Liver (tissue), 3 donors: Measurements from ENCODE around the gene CAMKK1.

Source experiments
- EGR1 ChIP-seq, 2 donors: IDR thresholded peaks; 2 replicates each; pipeline ENCODE4 v1.6.1; 2016 to 2018; ENCODE audit warnings: antibody characterized with exemption in 2 of 2, low read depth in 2 of 2
- FOXA1 ChIP-seq: IDR thresholded peaks from 2 replicates; pipeline ENCODE4 v1.6.1; 2016; ENCODE audit warnings: antibody characterized with exemption
- GABPA ChIP-seq, 2 donors: IDR thresholded peaks in 1 of 2; conservative IDR thresholded peaks in 1 of 2; 2 replicates each; pipeline ENCODE4 v1.6.1; 2016; ENCODE audit warnings: antibody characterized with exemption in 2 of 2, mild to moderate bottlenecking in 1 of 2, moderate library complexity in 1 of 2
- HNF4A ChIP-seq, 2 donors: conservative IDR thresholded peaks; 2 replicates each; pipeline ENCODE4 v1.6.1; 2016; ENCODE audit warnings: antibody characterized with exemption in 2 of 2, mild to moderate bottlenecking in 2 of 2
- JUND ChIP-seq, 2 donors: IDR thresholded peaks; 2 replicates each; pipeline ENCODE4 v1.6.1; 2016; ENCODE audit warnings: antibody characterized with exemption in 2 of 2
- RAD21 ChIP-seq, 2 donors: IDR thresholded peaks; 2 replicates each; pipeline ENCODE4 v1.6.1; 2016; ENCODE audit warnings: antibody characterized with exemption in 2 of 2, mild to moderate bottlenecking in 2 of 2
- TAF1 ChIP-seq: conservative IDR thresholded peaks from 2 replicates; pipeline ENCODE4 v1.6.1; 2016; ENCODE audit warnings: antibody characterized with exemption, mild to moderate bottlenecking
- YY1 ChIP-seq: IDR thresholded peaks from 2 replicates; pipeline ENCODE4 v1.6.1; 2016; ENCODE audit warnings: antibody characterized with exemption, mild to moderate bottlenecking
- TF ChIP-seq, protein P1 (sequence below): fragments of 150-350 bp; IDR thresholded peaks from 2 replicates; pipeline ENCODE4 v1.5.1; 2017; ENCODE audit warnings: improper control_type of control experiment, low read depth, low read length; ENCODE audit not compliant: missing input control
- TF ChIP-seq, protein P2 (sequence below): IDR thresholded peaks from 2 replicates; pipeline ENCODE4 v1.6.1; 2016; ENCODE audit warnings: antibody characterized with exemption
- TF ChIP-seq, protein P3 (sequence below): IDR thresholded peaks from 2 replicates; pipeline ENCODE4 v1.6.1; 2016; ENCODE audit warnings: antibody characterized with exemption, mild to moderate bottlenecking
- TF ChIP-seq, protein P4 (sequence below): IDR thresholded peaks from 2 replicates; pipeline ENCODE4 v1.6.1; 2016; ENCODE audit warnings: antibody characterized with exemption
- TF ChIP-seq, protein P5 (sequence below): IDR thresholded peaks from 2 replicates; pipeline ENCODE4 v1.6.1; 2016; ENCODE audit warnings: antibody characterized with exemption
- donor health status: healthy.
- donor health status: healthy.

DNA sequence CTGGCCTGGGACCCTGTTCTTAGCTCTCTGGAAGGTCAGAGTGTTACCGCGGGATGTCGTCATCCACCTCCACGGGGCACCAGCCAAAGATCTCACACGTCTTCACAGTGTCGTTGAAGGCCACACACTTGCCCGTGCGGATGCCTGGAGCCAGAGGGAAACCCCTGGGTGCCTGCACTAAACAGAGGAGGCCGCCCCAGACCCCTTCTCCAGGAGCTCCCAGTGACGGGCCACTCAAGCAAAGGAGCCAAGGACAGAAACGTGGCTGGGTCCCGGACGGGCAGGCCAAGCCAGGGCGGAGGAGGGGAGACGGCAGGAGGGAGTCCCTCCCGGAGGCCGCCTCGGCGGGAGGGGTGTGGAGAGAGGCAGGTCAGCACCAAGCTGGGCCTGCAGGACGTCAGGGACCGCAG, 11.0 kb upstream of the CAMKK1 start:
- no peak for TF ChIP-seq HNF4A (conservative IDR thresholded peaks at IDR 0.05)
- TF ChIP-seq, protein P1, sequence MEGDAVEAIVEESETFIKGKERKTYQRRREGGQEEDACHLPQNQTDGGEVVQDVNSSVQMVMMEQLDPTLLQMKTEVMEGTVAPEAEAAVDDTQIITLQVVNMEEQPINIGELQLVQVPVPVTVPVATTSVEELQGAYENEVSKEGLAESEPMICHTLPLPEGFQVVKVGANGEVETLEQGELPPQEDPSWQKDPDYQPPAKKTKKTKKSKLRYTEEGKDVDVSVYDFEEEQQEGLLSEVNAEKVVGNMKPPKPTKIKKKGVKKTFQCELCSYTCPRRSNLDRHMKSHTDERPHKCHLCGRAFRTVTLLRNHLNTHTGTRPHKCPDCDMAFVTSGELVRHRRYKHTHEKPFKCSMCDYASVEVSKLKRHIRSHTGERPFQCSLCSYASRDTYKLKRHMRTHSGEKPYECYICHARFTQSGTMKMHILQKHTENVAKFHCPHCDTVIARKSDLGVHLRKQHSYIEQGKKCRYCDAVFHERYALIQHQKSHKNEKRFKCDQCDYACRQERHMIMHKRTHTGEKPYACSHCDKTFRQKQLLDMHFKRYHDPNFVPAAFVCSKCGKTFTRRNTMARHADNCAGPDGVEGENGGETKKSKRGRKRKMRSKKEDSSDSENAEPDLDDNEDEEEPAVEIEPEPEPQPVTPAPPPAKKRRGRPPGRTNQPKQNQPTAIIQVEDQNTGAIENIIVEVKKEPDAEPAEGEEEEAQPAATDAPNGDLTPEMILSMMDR: no peak
- TF ChIP-seq GABPA (IDR thresholded peaks at IDR 0.05 in 1 of 2, conservative IDR thresholded peaks at IDR 0.05 in 1 of 2): no peak
- no peak for TF ChIP-seq JUND (IDR thresholded peaks at IDR 0.05)
- TF ChIP-seq EGR1 (IDR thresholded peaks at IDR 0.05; ENCODE audit: low read depth in 2 of 2): no peak
- no peak for TF ChIP-seq TAF1
- no peak for TF ChIP-seq FOXA1
- TF ChIP-seq, protein P2, sequence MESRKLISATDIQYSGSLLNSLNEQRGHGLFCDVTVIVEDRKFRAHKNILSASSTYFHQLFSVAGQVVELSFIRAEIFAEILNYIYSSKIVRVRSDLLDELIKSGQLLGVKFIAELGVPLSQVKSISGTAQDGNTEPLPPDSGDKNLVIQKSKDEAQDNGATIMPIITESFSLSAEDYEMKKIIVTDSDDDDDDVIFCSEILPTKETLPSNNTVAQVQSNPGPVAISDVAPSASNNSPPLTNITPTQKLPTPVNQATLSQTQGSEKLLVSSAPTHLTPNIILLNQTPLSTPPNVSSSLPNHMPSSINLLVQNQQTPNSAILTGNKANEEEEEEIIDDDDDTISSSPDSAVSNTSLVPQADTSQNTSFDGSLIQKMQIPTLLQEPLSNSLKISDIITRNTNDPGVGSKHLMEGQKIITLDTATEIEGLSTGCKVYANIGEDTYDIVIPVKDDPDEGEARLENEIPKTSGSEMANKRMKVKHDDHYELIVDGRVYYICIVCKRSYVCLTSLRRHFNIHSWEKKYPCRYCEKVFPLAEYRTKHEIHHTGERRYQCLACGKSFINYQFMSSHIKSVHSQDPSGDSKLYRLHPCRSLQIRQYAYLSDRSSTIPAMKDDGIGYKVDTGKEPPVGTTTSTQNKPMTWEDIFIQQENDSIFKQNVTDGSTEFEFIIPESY: no peak
- TF ChIP-seq RAD21 (IDR thresholded peaks at IDR 0.05): no peak
- TF ChIP-seq, protein P3, sequence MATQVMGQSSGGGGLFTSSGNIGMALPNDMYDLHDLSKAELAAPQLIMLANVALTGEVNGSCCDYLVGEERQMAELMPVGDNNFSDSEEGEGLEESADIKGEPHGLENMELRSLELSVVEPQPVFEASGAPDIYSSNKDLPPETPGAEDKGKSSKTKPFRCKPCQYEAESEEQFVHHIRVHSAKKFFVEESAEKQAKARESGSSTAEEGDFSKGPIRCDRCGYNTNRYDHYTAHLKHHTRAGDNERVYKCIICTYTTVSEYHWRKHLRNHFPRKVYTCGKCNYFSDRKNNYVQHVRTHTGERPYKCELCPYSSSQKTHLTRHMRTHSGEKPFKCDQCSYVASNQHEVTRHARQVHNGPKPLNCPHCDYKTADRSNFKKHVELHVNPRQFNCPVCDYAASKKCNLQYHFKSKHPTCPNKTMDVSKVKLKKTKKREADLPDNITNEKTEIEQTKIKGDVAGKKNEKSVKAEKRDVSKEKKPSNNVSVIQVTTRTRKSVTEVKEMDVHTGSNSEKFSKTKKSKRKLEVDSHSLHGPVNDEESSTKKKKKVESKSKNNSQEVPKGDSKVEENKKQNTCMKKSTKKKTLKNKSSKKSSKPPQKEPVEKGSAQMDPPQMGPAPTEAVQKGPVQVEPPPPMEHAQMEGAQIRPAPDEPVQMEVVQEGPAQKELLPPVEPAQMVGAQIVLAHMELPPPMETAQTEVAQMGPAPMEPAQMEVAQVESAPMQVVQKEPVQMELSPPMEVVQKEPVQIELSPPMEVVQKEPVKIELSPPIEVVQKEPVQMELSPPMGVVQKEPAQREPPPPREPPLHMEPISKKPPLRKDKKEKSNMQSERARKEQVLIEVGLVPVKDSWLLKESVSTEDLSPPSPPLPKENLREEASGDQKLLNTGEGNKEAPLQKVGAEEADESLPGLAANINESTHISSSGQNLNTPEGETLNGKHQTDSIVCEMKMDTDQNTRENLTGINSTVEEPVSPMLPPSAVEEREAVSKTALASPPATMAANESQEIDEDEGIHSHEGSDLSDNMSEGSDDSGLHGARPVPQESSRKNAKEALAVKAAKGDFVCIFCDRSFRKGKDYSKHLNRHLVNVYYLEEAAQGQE: no peak
- TF ChIP-seq, protein P4, sequence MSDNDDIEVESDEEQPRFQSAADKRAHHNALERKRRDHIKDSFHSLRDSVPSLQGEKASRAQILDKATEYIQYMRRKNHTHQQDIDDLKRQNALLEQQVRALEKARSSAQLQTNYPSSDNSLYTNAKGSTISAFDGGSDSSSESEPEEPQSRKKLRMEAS: no peak
- TF ChIP-seq, protein P5, sequence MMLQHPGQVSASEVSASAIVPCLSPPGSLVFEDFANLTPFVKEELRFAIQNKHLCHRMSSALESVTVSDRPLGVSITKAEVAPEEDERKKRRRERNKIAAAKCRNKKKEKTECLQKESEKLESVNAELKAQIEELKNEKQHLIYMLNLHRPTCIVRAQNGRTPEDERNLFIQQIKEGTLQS: no peak
- TF ChIP-seq YY1: no peak
